Fibroblast of pulmonary artery (primary cell): ENCODE data around the gene PHACTR1.

Source experiments
- DNase-seq: peaks from one replicate; pipeline ENCODE4 v3.0.0-alpha.2; 2010; ENCODE audit warnings: low read depth
- H3K4me3 ChIP-seq: replicated peaks from 2 replicates; pipeline ENCODE4 v1.5.1; 2011; ENCODE audit warnings: low read depth, mild to moderate bottlenecking, control low read depth, low read length, moderate library complexity
- CTCF ChIP-seq: IDR thresholded peaks from 2 replicates; pipeline ENCODE4 v1.5.1; 2011; ENCODE audit warnings: mild to moderate bottlenecking, control low read depth, low read length, inconsistent platforms; ENCODE audit errors: missing control alignments

Gene PHACTR1

GRCh38 chr6:13280254-13280653, 563.7 kb downstream of the PHACTR1 start:
- no peak overlapping the region for H3K4me3 ChIP-seq
- no peak for TF ChIP-seq CTCF
- no peak for DNase-seq

- TF ChIP-seq CTCF = no peak
- no peak overlapping the region for H3K4me3 ChIP-seq
These were observed 565.1 kb downstream of the PHACTR1 start for GRCh38 chr6:13281686-13282085.

GRCh38 chr6:13282393-13283069, 566.0 kb downstream of the PHACTR1 start:
- TF ChIP-seq CTCF = no peak
- no peak overlapping the region for H3K4me3 ChIP-seq
- no peak for DNase-seq

More at GRCh38 chr6:13281686-13282085, 565.1 kb downstream of the PHACTR1 start:
- no peak for DNase-seq

GRCh38 chr6:13283331-13283730, 566.8 kb downstream of the PHACTR1 start:
- no peak for DNase-seq
- H3K4me3 ChIP-seq = no peak overlapping the region
- TF ChIP-seq CTCF = no peak

GRCh38 chr6:13284646-13285045, 568.1 kb downstream of the PHACTR1 start:
- H3K4me3 ChIP-seq = no peak overlapping the region
- TF ChIP-seq CTCF = no peak
- no peak for DNase-seq

- DNase-seq = no peak
- TF ChIP-seq CTCF = no peak
- H3K4me3 ChIP-seq = no peak overlapping the region
These were observed 569.1 kb downstream of the PHACTR1 start for GRCh38 chr6:13285705-13286104.

GRCh38 chr6:13286181-13286580, 569.6 kb downstream of the PHACTR1 start:
- no peak overlapping the region for H3K4me3 ChIP-seq
- no peak for TF ChIP-seq CTCF
- no peak for DNase-seq
